Spleen (tissue), 11 donors: ENCODE measurements around the gene KLRC2. TPM values are rescaled to one million over a fixed set of nuclear protein-coding genes. Genes with fewer than 3 reads are reported as not detected.

Experiments used
- DNase-seq: peaks from one replicate; pipeline ENCODE4 v3.0.0-alpha.2; 2020
- H3K27ac ChIP-seq, 8 donors: fragments of 200-600 bp; sonication (generic) in 7 of 8; 1 replicate in 4 of 8; 2 replicates in 4 of 8; pipeline versions ENCODE4 v1.5.0 to v1.8.0; 2016 to 2021; ENCODE audit warnings: inconsistent platforms in 4 of 8, mild to moderate bottlenecking in 4 of 8, moderate library complexity in 1 of 8
- H3K27me3 ChIP-seq, 7 donors: fragments of 200-600 bp; sonication (generic) in 6 of 7; replicated peaks in 1 of 7; 1 replicate in 4 of 7; 2 replicates in 3 of 7; pipeline versions ENCODE4 v1.5.0 to v1.8.0; 2016 to 2021; ENCODE audit warnings: inconsistent platforms in 3 of 7, mild to moderate bottlenecking in 1 of 7
- H3K36me3 ChIP-seq, 6 donors: fragments of 200-600 bp; sonication (generic) in 5 of 6; 1 replicate in 4 of 6; 2 replicates in 2 of 6; pipeline versions ENCODE4 v1.5.0 to v1.8.0; 2016 to 2021; ENCODE audit warnings: inconsistent platforms in 2 of 6
- H3K4me1 ChIP-seq, 6 donors: fragments of 200-600 bp; sonication (generic) in 5 of 6; 1 replicate in 3 of 6; 2 replicates in 3 of 6; pipeline versions ENCODE4 v1.5.0 to v1.8.0; 2016 to 2021; ENCODE audit warnings: inconsistent platforms in 3 of 6
- H3K4me3 ChIP-seq, 8 donors: fragments of 200-600 bp; sonication (generic) in 7 of 8; 1 replicate in 4 of 8; 2 replicates in 4 of 8; pipeline versions ENCODE4 v1.5.0 to v1.8.0; 2016 to 2021; ENCODE audit warnings: inconsistent platforms in 4 of 8, mild to moderate bottlenecking in 4 of 8, moderate library complexity in 2 of 8
- H3K9me3 ChIP-seq, 8 donors: fragments of 200-600 bp; sonication (generic) in 7 of 8; 1 replicate in 4 of 8; 2 replicates in 4 of 8; pipeline versions ENCODE4 v1.5.0 to v1.8.0; 2016 to 2021; ENCODE audit warnings: inconsistent platforms in 4 of 8
- POLR2A ChIP-seq, 3 donors: fragments of 450-650 bp; IDR thresholded peaks; one replicate each; pipeline ENCODE4 v1.5.1; 2017; ENCODE audit warnings: antibody characterized with exemption in 3 of 3, mild to moderate bottlenecking in 1 of 3
- POLR2AphosphoS5 ChIP-seq, 3 donors: sonication (generic); formaldehyde crosslinking; IDR thresholded peaks; one replicate each; pipeline ENCODE4 v1.5.1; 2017; ENCODE audit warnings: antibody characterized with exemption in 3 of 3
- WGBS, 5 donors: extraction: QIAGEN DNeasy Blood & Tissue Kit in 3 of 5; methylation state at CpG; one replicate each; pipeline versions ENCODE4 v1.1.5 to v1.1.7; 2013 to 2018; 5-methylcytosine and 5-hydroxymethylcytosine counted together
- intact Hi-C: fragments of 100-400 bp; cut with DNase I; formaldehyde crosslinking; loops from one replicate; pipeline ENCODE4 v1.15.0; 2023; ENCODE audit warnings: low total_unique reads
- polyA plus RNA-seq, 3 donors: library from polyadenylated mRNA; stranded (reverse); fragments of 200-250 nt; gene quantifications; one replicate each; pipeline ENCODE4 v1.2.1, GENCODE V29; 2013
- total RNA-seq, 7 donors: library from RNA; depleted of rRNA in 3 of 7; stranded (reverse); fragments of >200 nt in 3 of 7; fragmentation: NEBNext Ultra II Directional in 4 of 7; extraction: Animal tissue kit (Norgen Biotek cat#: 25700) in 4 of 7; gene quantifications; one replicate each; pipeline versions ENCODE4 v1.1.0 to v1.2.1, GENCODE V29; 2016 to 2021
- TF ChIP-seq, protein P1 (sequence below), 11 experiments: fragments of 200-600 bp in 7 of 11; fragments of 450-650 bp in 4 of 11; sonication (generic) in 4 of 11; IDR thresholded peaks in 8 of 11; conservative IDR thresholded peaks in 3 of 11; 1 replicate in 7 of 11; 2 replicates in 4 of 11; pipeline versions ENCODE4 v1.4.0 to v1.8.0; 2016 to 2021; ENCODE audit warnings: antibody characterized with exemption in 11 of 11, inconsistent platforms in 4 of 11, mild to moderate bottlenecking in 1 of 11
- donor health status: healthy with polysubstance abuse.
- donor health status: DM: no; HTN: no; CAD: no; lungs with moderate emphysema.
- donor health status: DM: no; HTN: no; CAD: no.
- donor health status: Bipolar disorder and iron deficiency.
- donor health status: healthy.
- donor health status: DM: no; HTN: no; CAD: no.
- donor health status: DM: yes; HTN: yes; CAD: no.

KLRC2 gene
- total and polyA plus RNA-seq, 10 donors = 1.4 to 20.8 (median 3.3) TPM

DNA sequence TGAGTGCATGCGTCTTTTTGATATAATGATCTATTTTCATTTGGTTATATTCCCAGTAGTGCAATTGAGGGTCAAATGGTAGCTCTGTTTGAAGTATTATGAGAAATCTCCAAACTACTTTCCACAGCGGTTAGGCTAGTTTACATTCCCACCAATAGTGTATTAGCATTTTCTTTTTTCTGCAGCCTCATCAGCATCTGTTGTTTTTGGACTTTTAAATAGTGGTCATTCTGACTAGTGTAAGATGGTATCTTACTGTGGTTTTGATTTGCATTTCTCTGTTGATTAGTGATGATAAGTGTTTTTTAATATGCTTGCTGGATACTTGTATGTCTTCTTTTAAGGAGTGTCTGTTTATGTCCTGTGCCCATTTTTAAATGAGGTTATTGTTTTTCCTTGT, 21.0 kb upstream of the KLRC2 start:
- DNase-seq = no peak
- H3K9me3 ChIP-seq = peaks cover 6 to 55% (median 39%) of the 10 kb centered on the region in 8 donors
- no peaks in the 10 kb centered on the region for H3K4me1 ChIP-seq
- WGBS, 5 donors = 88 to 99% (median 97%) methylated on average over 2 of the region's 2 CpGs
- H3K27me3 ChIP-seq = no peaks in the 10 kb centered on the region
- TF ChIP-seq POLR2A (IDR thresholded peaks at IDR 0.05) = no peak
- TF ChIP-seq POLR2AphosphoS5 (IDR thresholded peaks at IDR 0.05) = no peak
- TF ChIP-seq, protein P1, sequence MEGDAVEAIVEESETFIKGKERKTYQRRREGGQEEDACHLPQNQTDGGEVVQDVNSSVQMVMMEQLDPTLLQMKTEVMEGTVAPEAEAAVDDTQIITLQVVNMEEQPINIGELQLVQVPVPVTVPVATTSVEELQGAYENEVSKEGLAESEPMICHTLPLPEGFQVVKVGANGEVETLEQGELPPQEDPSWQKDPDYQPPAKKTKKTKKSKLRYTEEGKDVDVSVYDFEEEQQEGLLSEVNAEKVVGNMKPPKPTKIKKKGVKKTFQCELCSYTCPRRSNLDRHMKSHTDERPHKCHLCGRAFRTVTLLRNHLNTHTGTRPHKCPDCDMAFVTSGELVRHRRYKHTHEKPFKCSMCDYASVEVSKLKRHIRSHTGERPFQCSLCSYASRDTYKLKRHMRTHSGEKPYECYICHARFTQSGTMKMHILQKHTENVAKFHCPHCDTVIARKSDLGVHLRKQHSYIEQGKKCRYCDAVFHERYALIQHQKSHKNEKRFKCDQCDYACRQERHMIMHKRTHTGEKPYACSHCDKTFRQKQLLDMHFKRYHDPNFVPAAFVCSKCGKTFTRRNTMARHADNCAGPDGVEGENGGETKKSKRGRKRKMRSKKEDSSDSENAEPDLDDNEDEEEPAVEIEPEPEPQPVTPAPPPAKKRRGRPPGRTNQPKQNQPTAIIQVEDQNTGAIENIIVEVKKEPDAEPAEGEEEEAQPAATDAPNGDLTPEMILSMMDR (IDR thresholded peaks at IDR 0.05 in 8 of 11, conservative IDR thresholded peaks at IDR 0.05 in 3 of 11) = no peak
- H3K27ac ChIP-seq = no peak overlapping the region
- no peaks in the 10 kb centered on the region for H3K36me3 ChIP-seq
- intact Hi-C loops = no loop called here
- no peak overlapping the region for H3K4me3 ChIP-seq

DNA sequence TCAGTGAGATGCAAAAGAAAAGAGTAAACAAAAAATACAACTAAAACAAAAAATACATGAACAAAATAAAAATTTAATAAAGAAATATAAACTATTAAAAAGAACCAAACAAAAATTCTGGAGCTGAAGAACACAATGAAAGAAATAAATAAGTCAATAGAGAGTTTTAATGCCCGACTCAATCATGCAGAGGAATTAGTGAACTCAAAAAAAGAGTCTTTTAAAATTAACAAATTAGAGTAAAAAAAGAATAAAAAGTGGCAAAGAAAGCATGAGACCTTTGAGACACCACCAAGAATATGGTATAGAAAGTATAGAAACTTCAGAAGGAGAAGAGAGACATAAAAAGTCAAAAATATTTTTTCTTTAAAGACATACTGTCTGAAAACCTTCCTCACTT, 20.0 kb upstream of the KLRC2 start:
- TF ChIP-seq POLR2AphosphoS5 (IDR thresholded peaks at IDR 0.05) (no peak), POLR2A (IDR thresholded peaks at IDR 0.05) (no peak)
- TF ChIP-seq, protein P1 (IDR thresholded peaks at IDR 0.05 in 8 of 11, conservative IDR thresholded peaks at IDR 0.05 in 3 of 11) = no peak
- no peak for DNase-seq
- no peaks in the 10 kb centered on the region for H3K27me3 ChIP-seq
- no peak overlapping the region for H3K4me3 ChIP-seq
- intact Hi-C loops = no loop called here
- H3K9me3 ChIP-seq = peaks cover 6 to 55% (median 39%) of the 10 kb centered on the region in 8 donors
- no peak overlapping the region for H3K27ac ChIP-seq
- no peaks in the 10 kb centered on the region for H3K36me3 ChIP-seq
- no peaks in the 10 kb centered on the region for H3K4me1 ChIP-seq
- WGBS, 5 donors = 78 to 96% (median 90%) methylated on average over 1 of the region's 1 CpG

DNA sequence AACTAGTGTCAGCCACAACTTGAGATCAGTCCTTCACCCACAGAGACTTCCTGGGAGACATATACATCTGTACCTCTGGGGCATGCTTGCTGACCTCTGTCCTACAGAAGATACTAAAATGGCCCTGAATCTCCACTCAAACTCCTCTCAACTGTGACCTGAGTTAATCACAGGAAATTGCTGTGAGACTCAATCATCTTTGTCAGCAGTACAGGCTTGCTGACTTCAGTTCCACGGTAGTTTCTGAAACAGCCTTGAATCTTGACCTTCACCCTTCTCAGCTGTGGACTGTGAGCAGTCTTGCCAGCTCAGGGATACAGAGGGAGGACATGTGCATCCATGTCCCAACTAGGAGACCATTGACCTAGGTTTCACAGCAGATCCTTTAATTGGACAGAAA, 18.7 kb upstream of the KLRC2 start:
- H3K27me3 ChIP-seq = no peaks in the 10 kb centered on the region
- no peaks in the 10 kb centered on the region for H3K36me3 ChIP-seq
- H3K9me3 ChIP-seq = peaks cover 6 to 55% (median 38%) of the 10 kb centered on the region in 8 donors
- no peaks in the 10 kb centered on the region for H3K4me1 ChIP-seq
- TF ChIP-seq POLR2AphosphoS5 (IDR thresholded peaks at IDR 0.05) (no peak), POLR2A (IDR thresholded peaks at IDR 0.05) (no peak)
- TF ChIP-seq, protein P1 (IDR thresholded peaks at IDR 0.05 in 8 of 11, conservative IDR thresholded peaks at IDR 0.05 in 3 of 11) = no peak
- no peak for DNase-seq
- intact Hi-C loops = no loop called here
- H3K4me3 ChIP-seq = no peak overlapping the region
- WGBS, 5 donors = 41 to 68% (median 50%) methylated on average over 1 of the region's 1 CpG
- no peak overlapping the region for H3K27ac ChIP-seq

DNA sequence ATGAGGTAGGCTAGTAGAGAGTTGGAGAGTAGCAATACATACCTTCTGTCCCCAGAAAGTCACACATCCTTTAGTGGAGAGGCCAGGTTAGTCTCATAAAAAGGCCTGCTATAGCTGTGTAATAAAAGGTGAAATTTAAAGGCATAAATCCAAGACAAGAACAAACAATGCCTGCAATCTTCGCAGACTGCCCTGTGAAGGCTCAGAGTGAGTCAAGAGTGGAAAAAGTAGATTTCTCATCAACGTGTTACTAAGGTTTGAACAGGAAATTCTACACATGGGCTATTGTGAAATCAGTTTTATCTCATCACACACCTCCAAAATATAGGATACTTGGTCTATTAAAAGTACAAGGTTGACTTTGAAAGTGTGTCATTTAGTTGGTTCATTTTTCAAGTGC, 17.3 kb upstream of the KLRC2 start, which contains the start of gene KLRC1:
TSS of gene KLRC1 (minus strand) at position 222 of the 400 bp plus-strand sequence. CDS start 2,221 bp downstream, outside the sequence.
- Histone ChIP-seq H3K9me3 (peaks cover 6 to 43% (median 38%) of the 10 kb centered on the region in 8 donors), H3K4me1 (no peaks in the 10 kb centered on the region), H3K27ac (no peak within 1 kb of the TSS), H3K36me3 (no peaks in the 10 kb centered on the region), H3K4me3 (no peak within 1 kb of the TSS), H3K27me3 (no peaks in the 10 kb centered on the region)
- TF ChIP-seq, protein P1 (IDR thresholded peaks at IDR 0.05 in 8 of 11, conservative IDR thresholded peaks at IDR 0.05 in 3 of 11) = no peak
- TF ChIP-seq POLR2AphosphoS5 (IDR thresholded peaks at IDR 0.05) (no peak), POLR2A (IDR thresholded peaks at IDR 0.05) (no peak)
- no peak for DNase-seq
- intact Hi-C loops = no loop called here
- WGBS, 5 donors = 44 to 57% (median 51%) methylated on average over 2 of the region's 2 CpGs
